H1 (cell line): ENCODE measurements around the gene SKOR2. TPM values are rescaled to one million over a fixed set of nuclear protein-coding genes. Genes with fewer than 3 reads are reported as not detected.
A peak's percentile ranks its signal among the peaks of the same experiment; 100 is the strongest.

Experiments
- CBX5 ChIP-seq: fragments of 300-800, 300-1000 bp; sonication (generic); IDR thresholded peaks from 2 replicates; pipeline ENCODE4 v1.7.1; 2016; ENCODE audit warnings: antibody characterized with exemption, low read length, low read depth
- CBX8 ChIP-seq: fragments of 300-800, 300-1000 bp; sonication (generic); IDR thresholded peaks from 2 replicates; pipeline ENCODE4 v1.7.1; 2016; ENCODE audit warnings: low read depth, low read length, borderline replicate concordance
- CHD7 ChIP-seq: fragments of 300-600 bp; sonication (generic); IDR thresholded peaks from 2 replicates; pipeline ENCODE4 v1.7.1; 2012; ENCODE audit warnings: low read length, moderate library complexity, mild to moderate bottlenecking, inconsistent platforms; ENCODE audit not compliant: insufficient replicate concordance
- JUN ChIP-seq: IDR thresholded peaks from 2 replicates; pipeline ENCODE4 v1.6.1; 2011; ENCODE audit warnings: low read depth, mild to moderate bottlenecking, improper control_type of control experiment, low read length
- KDM5A ChIP-seq: fragments of 200-600 bp; IDR thresholded peaks from 2 replicates; pipeline ENCODE4 v1.7.1; 2012; ENCODE audit warnings: mild to moderate bottlenecking, low read length, inconsistent platforms, mixed read lengths
- RNF2 ChIP-seq: fragments of 200-900, 300-1000 bp; sonication (generic); IDR thresholded peaks from 2 replicates; pipeline ENCODE4 v1.7.1; 2016; ENCODE audit warnings: borderline replicate concordance, low read depth, mild to moderate bottlenecking, antibody characterized with exemption, low read length; ENCODE audit not compliant: poor library complexity, severe bottlenecking; ENCODE audit errors: missing control alignments
- RXRA ChIP-seq: IDR thresholded peaks from 2 replicates; pipeline ENCODE4 v1.6.1; 2011; ENCODE audit warnings: low read depth, mild to moderate bottlenecking, low read length, moderate library complexity; ENCODE audit not compliant: insufficient read depth
- SP4 ChIP-seq: IDR thresholded peaks from 2 replicates; pipeline ENCODE4 v1.6.1; 2012; ENCODE audit warnings: low read length, inconsistent platforms
- TAF7 ChIP-seq: optimal IDR thresholded peaks from 2 replicates; pipeline ENCODE3; 2011; ENCODE audit warnings: low read depth, mild to moderate bottlenecking, inconsistent platforms, low read length, moderate library complexity, borderline replicate concordance
- polyA plus RNA-seq, 7 experiments: library from polyadenylated mRNA; depleted of rRNA in 3 of 7; stranded (reverse) in 5 of 7; unstranded in 2 of 7; fragments of >200 nt in 5 of 7; fragments of 200-250 nt in 2 of 7; gene quantifications; 1 replicate in 5 of 7; 2 replicates in 1 of 7; 4 replicates in 1 of 7; pipeline versions ENCODE4 v1.2.1 to v1.2.3, GENCODE V29; 2011 to 2013; ENCODE audit warnings: missing spikeins in 2 of 7, mixed read lengths in 2 of 7
- total RNA-seq: library from RNA; stranded (reverse); fragmentation: NEBNext Ultra II Directional; extraction: Animal tissue kit (Norgen Biotek cat#: 25700); gene quantifications from 2 replicates; pipeline ENCODE4 v1.2.1, GENCODE V29; 2021

SKOR2 gene
- total and polyA plus RNA-seq, 2 of the 8 experiments (the other 6 are each of a cell fraction or from before 2014, with no cell fraction given), result 0.05 to 0.11 TPM

- TF ChIP-seq CHD7 (no peak), SP4 (no peak), RXRA (no peak), CBX5 (no peak), KDM5A (no peak), CBX8 (peak; percentile 75; the same call in 1 of the 2 replicates), TAF7 (no peak), JUN (no peak), RNF2 (peak; percentile 99)
These were observed 2.7 kb downstream of the SKOR2 start (continued) for GRCh38 chr18:47248604-47249313.
